Progenitor cell of endocrine pancreas (in vitro differentiated cells): ENCODE measurements around the gene RBM22. TPM values are rescaled to one million over a fixed set of nuclear protein-coding genes. Genes with fewer than 3 reads are reported as not detected.
A peak's percentile ranks its signal among the peaks of the same experiment; 100 is the strongest.

Experiments used
- DNase-seq: peaks from one replicate; pipeline ENCODE4 v3.0.0; 2021; ENCODE audit warnings: low spot score; ENCODE audit not compliant: unreplicated experiment
- H3K27ac Mint-ChIP-seq: 2 replicates; pipeline ENCODE4 v1.8.0; 2021; ENCODE audit warnings: mild to moderate bottlenecking, moderate library complexity, mixed read lengths
- H3K27me3 Mint-ChIP-seq: 2 replicates; pipeline ENCODE4 v1.8.0; 2021; ENCODE audit warnings: mixed read lengths
- H3K36me3 Mint-ChIP-seq: 2 replicates; pipeline ENCODE4 v1.8.0; 2022; ENCODE audit warnings: mixed read lengths; ENCODE audit not compliant: insufficient read depth
- H3K4me1 Mint-ChIP-seq: 2 replicates; pipeline ENCODE4 v1.8.0; 2021; ENCODE audit warnings: low read depth, mixed read lengths
- H3K4me3 Mint-ChIP-seq: 2 replicates; pipeline ENCODE4 v1.8.0; 2021; ENCODE audit warnings: low read depth, mild to moderate bottlenecking, moderate library complexity, mixed read lengths
- H3K9me3 Mint-ChIP-seq: 2 replicates; pipeline ENCODE4 v1.8.0; 2021; ENCODE audit warnings: low read depth, mixed read lengths
- total RNA-seq: library from RNA; stranded (reverse); gene quantifications from 2 replicates; pipeline ENCODE4 v1.2.1, GENCODE V29; 2021
- TF ChIP-seq, protein P1 (sequence below): fragments of 200-600 bp; sonication (generic); IDR thresholded peaks from one replicate; pipeline ENCODE4 v1.5.0; 2021; ENCODE audit warnings: antibody characterized with exemption, mild to moderate bottlenecking; ENCODE audit not compliant: unreplicated experiment

RBM22 gene
- total RNA-seq, 1 donor from 2014 or later: 59.1 TPM

DNA sequence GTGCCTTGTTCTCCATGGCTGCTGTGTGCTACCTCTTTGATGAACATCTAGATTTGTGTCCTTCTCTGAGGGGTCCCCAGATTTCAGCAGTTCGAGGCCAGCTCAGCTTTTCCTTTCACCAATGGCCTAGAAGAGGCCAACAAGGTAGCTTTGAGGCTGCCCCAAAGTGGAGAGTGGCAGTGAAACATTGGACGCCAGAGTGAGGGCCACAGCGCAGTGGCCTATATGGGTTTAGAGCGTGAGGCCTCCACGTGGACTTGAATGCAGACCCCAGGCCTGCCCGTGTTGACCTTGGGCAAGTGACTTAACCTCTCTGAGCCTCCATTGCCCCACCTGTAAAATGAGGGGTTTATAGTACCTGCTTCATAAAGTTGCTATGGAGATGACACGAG, 28.0 kb downstream of the RBM22 start:
- no peaks in the 10 kb centered on the region for H3K4me1 Mint-ChIP-seq
- DNase-seq: no peak
- TF ChIP-seq, protein P1, sequence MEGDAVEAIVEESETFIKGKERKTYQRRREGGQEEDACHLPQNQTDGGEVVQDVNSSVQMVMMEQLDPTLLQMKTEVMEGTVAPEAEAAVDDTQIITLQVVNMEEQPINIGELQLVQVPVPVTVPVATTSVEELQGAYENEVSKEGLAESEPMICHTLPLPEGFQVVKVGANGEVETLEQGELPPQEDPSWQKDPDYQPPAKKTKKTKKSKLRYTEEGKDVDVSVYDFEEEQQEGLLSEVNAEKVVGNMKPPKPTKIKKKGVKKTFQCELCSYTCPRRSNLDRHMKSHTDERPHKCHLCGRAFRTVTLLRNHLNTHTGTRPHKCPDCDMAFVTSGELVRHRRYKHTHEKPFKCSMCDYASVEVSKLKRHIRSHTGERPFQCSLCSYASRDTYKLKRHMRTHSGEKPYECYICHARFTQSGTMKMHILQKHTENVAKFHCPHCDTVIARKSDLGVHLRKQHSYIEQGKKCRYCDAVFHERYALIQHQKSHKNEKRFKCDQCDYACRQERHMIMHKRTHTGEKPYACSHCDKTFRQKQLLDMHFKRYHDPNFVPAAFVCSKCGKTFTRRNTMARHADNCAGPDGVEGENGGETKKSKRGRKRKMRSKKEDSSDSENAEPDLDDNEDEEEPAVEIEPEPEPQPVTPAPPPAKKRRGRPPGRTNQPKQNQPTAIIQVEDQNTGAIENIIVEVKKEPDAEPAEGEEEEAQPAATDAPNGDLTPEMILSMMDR: no peak
- no peaks in the 10 kb centered on the region for H3K9me3 Mint-ChIP-seq
- H3K36me3 Mint-ChIP-seq: no peaks in the 10 kb centered on the region
- H3K4me3 Mint-ChIP-seq: peak overlapping the region; percentile 73
- no peak overlapping the region for H3K27ac Mint-ChIP-seq
- peaks cover 23% of the 10 kb centered on the region for H3K27me3 Mint-ChIP-seq

DNA sequence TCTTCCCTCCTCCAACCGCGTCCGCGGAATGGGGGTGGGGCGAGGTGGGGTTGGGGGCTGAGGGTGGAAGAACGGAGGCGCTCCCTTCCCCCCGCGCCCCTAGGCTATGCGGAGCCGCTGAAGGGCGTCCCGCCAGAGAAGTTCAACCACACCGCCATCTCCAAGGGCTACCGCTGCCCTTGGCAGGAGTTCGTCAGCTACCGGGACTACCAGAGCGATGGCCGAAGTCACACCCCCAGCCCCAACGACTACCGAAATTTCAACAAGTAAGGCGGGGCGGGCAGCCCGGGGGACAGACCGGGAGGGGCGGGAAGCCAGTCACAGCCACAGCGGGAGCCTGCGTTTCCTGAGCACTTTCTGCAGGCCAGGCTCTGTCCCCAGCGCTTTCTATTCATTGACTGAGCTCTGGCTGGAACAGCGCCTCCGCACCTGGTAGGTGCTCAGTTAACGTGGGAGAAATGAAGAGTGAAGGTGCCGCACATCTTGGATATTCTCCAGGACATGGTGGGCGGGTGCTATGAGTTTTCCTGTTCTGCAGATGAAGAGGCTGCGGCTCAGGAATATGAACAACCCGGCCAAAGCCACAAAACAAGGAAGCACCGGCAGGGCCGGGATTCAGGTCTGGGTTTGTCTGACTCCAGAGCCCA, 28.5 kb downstream of the RBM22 start:
- Mint-ChIP-seq H3K4me1 (no peaks in the 10 kb centered on the region), H3K9me3 (no peaks in the 10 kb centered on the region), H3K27ac (no peak overlapping the region), H3K27me3 (peaks cover 23% of the 10 kb centered on the region), H3K36me3 (no peaks in the 10 kb centered on the region), H3K4me3 (peak overlapping the region; percentile 73)
- no peak for DNase-seq
- TF ChIP-seq, protein P1: no peak

DNA sequence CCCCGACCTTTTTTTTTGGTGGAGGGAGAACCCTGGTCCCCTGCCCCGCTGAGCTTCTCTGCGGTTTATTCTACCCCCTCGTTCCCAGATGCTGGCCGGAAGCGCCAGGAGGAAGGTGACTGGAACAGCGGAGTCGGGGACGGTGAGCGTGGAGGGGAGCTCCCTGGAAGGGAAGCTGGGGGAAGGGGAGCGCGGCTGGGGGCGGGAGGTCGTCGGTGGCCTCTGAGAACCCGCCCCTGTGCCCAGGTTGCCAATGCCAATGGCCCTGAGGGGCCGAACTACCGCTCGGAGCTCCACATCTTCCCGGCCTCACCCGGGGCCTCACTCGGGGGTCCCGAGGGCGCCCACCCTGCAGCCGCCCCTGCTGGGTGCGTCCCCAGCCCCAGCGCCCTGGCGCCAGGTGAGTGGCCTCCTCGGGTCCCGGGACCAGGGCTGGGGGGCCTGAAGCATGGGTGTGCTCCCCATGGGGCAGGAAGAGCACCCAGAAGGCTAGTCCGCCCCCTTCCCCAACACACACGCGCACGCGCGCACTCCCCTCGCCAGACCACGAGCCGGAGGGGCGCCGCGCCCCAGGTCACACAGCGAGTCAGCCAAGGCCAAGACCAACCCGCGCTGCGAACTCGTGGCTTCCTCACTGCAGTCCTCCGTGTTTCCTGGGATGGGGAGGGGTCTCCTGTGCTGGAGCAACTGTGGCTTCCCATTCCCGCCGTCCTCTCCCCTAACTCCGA, 29.2 kb downstream of the RBM22 start:
- H3K4me1 Mint-ChIP-seq: no peaks in the 10 kb centered on the region
- no peaks in the 10 kb centered on the region for H3K9me3 Mint-ChIP-seq
- TF ChIP-seq, protein P1: no peak
- H3K4me3 Mint-ChIP-seq: peak overlapping the region; percentile 73
- DNase-seq: peak; percentile 30
- H3K27ac Mint-ChIP-seq: no peak overlapping the region
- no peaks in the 10 kb centered on the region for H3K36me3 Mint-ChIP-seq
- H3K27me3 Mint-ChIP-seq: peaks cover 23% of the 10 kb centered on the region

DNA sequence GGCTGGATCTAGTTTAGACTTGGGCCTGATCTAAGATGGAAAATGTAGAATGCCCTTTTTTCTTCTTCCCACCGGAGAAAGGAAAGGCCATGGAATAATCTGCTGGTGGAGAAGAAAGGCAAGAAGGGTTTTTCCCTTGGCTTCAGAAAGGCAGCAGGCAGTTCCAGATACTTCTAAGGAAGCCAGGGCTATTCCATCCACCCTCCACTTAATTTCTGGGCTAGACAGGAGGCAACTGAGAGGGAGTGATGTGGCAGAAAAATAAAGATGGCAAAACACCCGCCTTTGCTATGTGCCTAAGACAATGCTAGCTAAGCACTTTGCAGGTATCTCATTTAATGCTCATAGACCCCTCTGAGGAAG, 29.9 kb downstream of the RBM22 start:
- H3K4me1 Mint-ChIP-seq: no peaks in the 10 kb centered on the region
- TF ChIP-seq, protein P1: no peak
- no peak overlapping the region for H3K27ac Mint-ChIP-seq
- no peaks in the 10 kb centered on the region for H3K36me3 Mint-ChIP-seq
- no peak for DNase-seq
- peak overlapping the region; percentile 64 for H3K4me3 Mint-ChIP-seq
- no peaks in the 10 kb centered on the region for H3K9me3 Mint-ChIP-seq
- peaks cover 23% of the 10 kb centered on the region for H3K27me3 Mint-ChIP-seq

DNA sequence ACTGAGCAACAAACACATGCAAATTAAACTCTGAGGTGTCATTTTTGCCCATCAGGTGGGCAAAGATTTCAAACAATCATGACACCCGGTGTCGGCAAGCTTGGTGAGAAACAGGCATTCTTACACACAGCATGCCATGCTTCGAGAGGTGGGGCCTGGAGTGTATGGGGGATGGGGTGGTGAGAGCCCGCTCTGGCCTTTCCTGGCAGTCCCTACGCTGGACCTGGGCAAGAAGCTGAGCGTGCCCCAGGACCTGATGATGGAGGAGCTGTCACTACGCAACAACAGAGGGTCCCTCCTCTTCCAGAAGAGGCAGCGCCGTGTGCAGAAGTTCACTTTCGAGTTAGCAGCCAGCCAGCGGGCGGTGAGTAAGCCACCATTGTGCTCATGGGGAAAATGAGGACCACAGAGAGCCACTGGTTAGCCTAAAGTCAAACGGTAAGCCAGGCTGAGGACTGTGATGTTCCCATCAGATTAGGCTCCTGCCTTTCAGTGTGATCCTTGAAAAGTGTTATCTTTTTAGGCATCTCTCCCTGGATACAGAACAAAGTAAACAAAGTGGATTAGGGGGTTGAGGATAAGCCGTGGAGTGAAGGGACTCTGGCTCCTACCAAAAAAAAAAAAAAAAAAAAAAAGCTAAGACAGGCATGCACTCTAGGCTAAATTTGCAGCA, 30.5 kb downstream of the RBM22 start:
- H3K27ac Mint-ChIP-seq: no peak overlapping the region
- TF ChIP-seq, protein P1: no peak
- H3K9me3 Mint-ChIP-seq: no peaks in the 10 kb centered on the region

More for the DNA sequence above, 30.5 kb downstream of the RBM22 start:
- DNase-seq: no peak
- peaks cover 23% of the 10 kb centered on the region for H3K27me3 Mint-ChIP-seq
- H3K4me3 Mint-ChIP-seq: peak overlapping the region; percentile 64
- no peaks in the 10 kb centered on the region for H3K4me1 Mint-ChIP-seq
- no peaks in the 10 kb centered on the region for H3K36me3 Mint-ChIP-seq
